Gastroesophageal sphincter (tissue), 3 donors: ENCODE results near the gene SLAMF9.

ENCODE experiments used
- POLR2A ChIP-seq, 2 donors: fragments of 450-650 bp; IDR thresholded peaks; one replicate each; pipeline ENCODE4 v1.6.1; 2017; ENCODE audit warnings: antibody characterized with exemption in 2 of 2, mild to moderate bottlenecking in 2 of 2, moderate library complexity in 1 of 2
- TF ChIP-seq, protein P1 (sequence below), 4 experiments: fragments of 200-600 bp in 2 of 4; fragments of 450-650 bp in 2 of 4; sonication (generic) in 1 of 4; IDR thresholded peaks; one replicate each; pipeline ENCODE4 v1.5.1; 2017 to 2019; ENCODE audit warnings: antibody characterized with exemption in 4 of 4, mild to moderate bottlenecking in 2 of 4, moderate library complexity in 2 of 4

DNA sequence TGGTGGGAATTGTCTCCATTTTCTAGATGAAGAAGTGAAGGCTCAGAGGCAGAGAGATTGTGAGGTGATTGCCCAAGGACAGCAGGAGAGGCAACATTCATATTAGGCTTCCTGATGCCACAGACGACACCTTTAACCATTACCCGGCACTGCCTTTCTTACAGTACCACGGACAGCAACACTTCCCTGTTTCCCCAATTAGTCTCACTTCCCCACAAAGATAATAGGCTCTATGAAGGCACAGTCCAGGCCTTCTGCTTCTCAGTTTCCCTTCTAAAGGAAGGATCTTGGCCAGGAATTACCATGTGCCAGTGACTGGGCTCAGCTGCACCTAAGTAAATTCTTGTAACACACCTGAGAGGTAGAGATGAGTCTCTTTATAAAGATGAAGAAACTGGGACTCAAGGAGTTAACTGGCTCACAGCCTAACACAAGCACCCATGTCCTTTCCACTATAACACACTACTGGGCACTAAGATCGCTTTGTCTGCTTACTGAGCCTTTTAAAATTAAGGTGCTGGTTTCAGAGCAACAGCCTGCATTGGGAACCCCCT lies 18.2 kb downstream of the SLAMF9 start:
- no peak for TF ChIP-seq POLR2A (IDR thresholded peaks at IDR 0.05)
- TF ChIP-seq, protein P1, sequence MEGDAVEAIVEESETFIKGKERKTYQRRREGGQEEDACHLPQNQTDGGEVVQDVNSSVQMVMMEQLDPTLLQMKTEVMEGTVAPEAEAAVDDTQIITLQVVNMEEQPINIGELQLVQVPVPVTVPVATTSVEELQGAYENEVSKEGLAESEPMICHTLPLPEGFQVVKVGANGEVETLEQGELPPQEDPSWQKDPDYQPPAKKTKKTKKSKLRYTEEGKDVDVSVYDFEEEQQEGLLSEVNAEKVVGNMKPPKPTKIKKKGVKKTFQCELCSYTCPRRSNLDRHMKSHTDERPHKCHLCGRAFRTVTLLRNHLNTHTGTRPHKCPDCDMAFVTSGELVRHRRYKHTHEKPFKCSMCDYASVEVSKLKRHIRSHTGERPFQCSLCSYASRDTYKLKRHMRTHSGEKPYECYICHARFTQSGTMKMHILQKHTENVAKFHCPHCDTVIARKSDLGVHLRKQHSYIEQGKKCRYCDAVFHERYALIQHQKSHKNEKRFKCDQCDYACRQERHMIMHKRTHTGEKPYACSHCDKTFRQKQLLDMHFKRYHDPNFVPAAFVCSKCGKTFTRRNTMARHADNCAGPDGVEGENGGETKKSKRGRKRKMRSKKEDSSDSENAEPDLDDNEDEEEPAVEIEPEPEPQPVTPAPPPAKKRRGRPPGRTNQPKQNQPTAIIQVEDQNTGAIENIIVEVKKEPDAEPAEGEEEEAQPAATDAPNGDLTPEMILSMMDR (IDR thresholded peaks at IDR 0.05), result no peak
